Measurements from ENCODE around the gene KCNC1.

- no peak for TF ChIP-seq CTCF (IDR thresholded peaks at IDR 0.05)
- no peak for TF ChIP-seq SP1 (CRISPR knock-in tag; conservative IDR thresholded peaks at IDR 0.05)
- TF ChIP-seq ATF3 (CRISPR knock-in tag; conservative IDR thresholded peaks at IDR 0.05): no peak
- TF ChIP-seq USF2 (CRISPR knock-in tag; IDR thresholded peaks at IDR 0.05): no peak
- TF ChIP-seq RORB (CRISPR knock-in tag; IDR thresholded peaks at IDR 0.05): no peak
- no peak for TF ChIP-seq NR2C2 (CRISPR knock-in tag; IDR thresholded peaks at IDR 0.05)
- no peak for TF ChIP-seq ETV6 (CRISPR knock-in tag; IDR thresholded peaks at IDR 0.05)
- no peak for TF ChIP-seq IRF2 (CRISPR knock-in tag; IDR thresholded peaks at IDR 0.05; ENCODE audit: borderline replicate concordance, low read depth)
- TF ChIP-seq CREB1 (CRISPR knock-in tag; IDR thresholded peaks at IDR 0.05): no peak
- TF ChIP-seq ZNF512 (CRISPR knock-in tag; IDR thresholded peaks at IDR 0.05; ENCODE audit: borderline replicate concordance): no peak
- TF ChIP-seq HMGXB4 (CRISPR knock-in tag; IDR thresholded peaks at IDR 0.05): no peak
Measured at GRCh38 chr11:17691976-17692375, 42.6 kb upstream of the KCNC1 start.
